Measurements from ENCODE around the gene PTPRN2.

PTPRN2 gene

GRCh38 chr7:157638563-157638962 is 949.1 kb downstream of the PTPRN2 start:
- DNase-seq (ENCODE audit: low read depth): no peak

- DNase-seq (ENCODE audit: low read depth): no peak
These were observed 950.2 kb downstream of the PTPRN2 start for GRCh38 chr7:157637216-157637949.

DNA sequence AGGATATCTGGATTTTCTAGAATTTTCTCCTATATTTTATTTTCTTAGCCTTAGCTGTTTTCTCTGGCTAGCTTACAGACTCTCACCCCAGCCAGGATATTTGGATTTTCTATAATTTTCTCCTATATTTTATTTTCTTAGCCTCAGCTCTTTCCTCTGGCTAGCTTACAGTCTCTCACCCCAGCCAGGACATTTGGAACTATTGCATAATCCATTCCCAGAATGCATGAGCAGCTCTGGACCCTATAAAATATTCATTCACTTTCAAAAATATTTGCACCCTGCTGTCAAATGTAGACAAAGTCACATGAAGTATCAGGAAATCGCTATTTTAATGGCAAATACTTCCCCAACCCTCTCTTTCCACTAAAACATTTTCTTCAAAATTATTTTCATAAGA is 952.0 kb downstream of the PTPRN2 start:
- no peak for DNase-seq (ENCODE audit: low read depth)

DNA sequence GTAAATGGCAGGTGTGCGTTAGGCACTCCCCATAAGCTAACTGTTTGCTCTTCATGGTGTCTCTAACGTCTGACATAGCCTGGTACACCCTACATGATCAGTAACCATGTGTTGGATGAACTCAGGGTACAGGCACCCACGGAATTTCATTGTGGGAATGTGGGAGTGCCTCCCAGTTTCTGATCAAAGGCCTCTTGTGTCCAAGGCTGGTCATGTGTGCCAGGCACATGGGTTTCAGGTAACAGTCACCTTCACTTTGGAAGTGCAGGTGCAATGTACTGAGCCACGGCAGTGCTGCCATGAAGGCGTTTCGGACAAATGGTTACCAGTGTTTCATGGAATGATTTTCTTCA is 952.5 kb downstream of the PTPRN2 start:
- DNase-seq (ENCODE audit: low read depth): no peak

- no peak for DNase-seq (ENCODE audit: low read depth)
These were observed 953.0 kb downstream of the PTPRN2 start for GRCh38 chr7:157634401-157635147.

DNA sequence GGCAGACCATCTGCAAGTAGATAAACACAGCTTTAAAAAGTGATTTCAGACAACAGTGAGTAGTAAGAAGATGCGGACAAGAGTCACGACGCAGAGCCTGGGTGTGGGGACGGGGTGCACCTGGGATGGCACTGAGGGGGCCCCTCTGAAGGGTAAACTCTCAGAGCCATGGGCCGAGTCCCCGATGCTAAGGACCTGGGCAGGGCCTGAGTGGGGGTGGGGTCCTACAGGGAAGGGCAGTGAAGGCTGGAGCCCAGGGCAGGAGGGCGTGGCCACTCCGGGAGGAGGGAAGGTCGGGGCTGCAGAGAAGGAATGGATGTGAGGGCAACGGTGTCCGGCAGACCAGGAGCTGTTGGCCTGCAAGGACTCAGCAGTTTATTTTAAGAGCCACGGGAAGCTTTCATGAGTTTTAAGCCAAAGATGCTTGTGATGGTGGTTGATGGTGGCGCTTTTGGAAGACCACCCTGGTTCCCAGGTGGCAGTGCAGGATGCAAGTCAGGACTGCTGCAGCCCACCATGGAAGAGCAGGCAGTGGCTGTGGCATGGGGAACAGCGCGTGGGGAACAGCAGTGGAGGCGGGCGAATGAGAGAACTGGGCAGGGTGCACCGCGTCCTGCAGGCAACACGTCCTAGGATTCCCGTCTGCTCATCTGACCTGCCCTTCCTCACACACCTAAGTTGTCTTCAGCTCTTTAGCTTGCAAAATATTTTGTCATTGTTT is 954.0 kb downstream of the PTPRN2 start:
- no peak for DNase-seq (ENCODE audit: low read depth)

GRCh38 chr7:157630301-157630853 is 957.2 kb downstream of the PTPRN2 start:
- DNase-seq (ENCODE audit: low read depth): no peak

DNA sequence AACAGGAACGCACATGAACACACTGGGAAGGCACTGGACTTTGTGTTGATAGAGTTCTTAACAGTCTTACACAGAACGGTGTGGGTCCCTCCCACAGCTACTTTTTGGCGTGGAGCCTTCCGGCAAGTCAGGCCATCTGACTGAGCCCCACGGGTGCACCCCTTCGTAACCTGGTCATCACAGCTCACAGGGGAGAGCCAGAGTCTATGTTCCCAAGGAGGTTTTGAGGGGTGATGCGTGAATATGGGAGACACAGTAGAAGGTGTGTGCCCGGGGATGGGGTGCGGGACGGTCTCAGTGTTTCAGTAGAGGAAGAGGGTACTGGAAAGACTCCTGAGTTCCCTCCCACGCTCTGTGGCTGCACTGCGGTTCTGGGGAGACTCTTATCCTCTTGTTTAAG is 959.2 kb downstream of the PTPRN2 start:
- no peak for DNase-seq (ENCODE audit: low read depth)

GRCh38 chr7:157627646-157628045 is 960.0 kb downstream of the PTPRN2 start:
- no peak for DNase-seq (ENCODE audit: low read depth)

DNA sequence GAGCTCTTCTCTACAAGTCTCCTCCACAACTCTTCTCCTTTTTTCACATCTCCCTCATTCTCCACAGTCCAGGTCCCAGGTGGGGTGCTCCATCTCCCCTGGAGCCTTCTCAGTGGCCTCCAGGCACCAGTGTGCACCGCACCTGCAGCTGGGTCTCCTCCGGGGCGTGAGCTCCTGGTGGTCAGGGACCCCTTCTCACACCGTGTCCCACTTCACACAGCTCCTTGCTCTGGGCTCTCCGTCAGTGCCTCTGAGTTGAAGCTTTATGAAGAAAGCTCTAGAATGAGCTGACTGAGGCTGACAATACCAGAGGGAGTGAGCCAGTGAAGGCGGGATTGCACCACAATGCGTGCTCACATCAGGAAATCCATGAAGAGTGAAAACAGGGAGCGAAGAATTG is 960.6 kb downstream of the PTPRN2 start:
- DNase-seq (ENCODE audit: low read depth): no peak

DNA sequence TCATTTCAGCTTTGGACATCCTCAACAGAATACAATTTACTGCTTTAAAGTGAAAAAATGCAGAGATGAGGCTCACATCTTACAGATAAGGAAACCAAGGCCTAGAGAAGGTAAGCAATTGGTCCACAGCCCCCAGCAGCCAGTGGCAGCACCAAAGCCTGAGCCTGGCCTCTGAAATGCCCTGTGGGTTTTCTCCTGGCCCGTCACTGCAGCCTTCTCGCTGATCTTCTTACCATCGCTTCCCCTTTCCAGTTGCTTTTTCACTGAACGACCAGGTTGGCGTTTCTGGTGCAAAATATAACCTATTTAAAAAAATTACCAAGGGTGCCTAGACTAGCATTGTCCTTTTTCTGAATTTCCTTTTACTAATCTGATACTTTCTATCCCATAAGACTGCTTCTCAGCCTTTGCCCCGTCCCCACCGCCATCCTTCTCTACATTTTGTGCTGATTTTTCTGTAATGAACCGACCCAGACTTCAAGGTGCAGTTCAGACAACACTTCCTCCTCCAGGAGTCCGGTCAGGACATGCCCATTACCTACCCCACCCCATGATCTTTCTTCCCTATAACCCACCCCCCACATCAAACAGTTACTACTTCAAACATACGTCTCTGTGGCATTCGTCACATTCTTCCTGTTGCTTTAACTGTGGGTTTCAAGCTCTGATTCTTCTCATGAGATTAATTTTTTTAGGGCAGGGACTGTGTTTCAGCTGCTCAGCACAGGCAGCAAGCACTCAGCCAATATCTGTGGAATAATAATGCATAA is 961.5 kb downstream of the PTPRN2 start:
- no peak for DNase-seq (ENCODE audit: low read depth)

DNA sequence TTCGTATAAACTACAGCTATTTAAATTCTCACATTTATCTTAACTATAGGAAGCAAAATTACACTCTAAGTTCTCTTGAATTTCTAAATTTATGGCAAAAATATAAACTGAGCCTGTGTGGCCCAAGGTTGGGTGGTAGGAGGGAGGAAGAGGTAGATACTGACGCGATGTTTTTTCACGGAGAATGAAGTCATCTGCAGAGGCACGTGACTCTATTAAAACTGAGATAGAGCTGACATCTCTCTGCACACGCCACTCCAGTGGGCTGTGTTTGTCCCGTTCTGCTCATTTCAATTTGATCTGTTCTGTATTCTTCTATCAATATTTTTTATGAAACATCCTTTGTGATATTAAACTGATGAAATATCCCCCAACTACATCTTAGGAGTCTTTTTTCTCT is 964.1 kb downstream of the PTPRN2 start:
- no peak for DNase-seq (ENCODE audit: low read depth)

- DNase-seq (ENCODE audit: low read depth): no peak
These were observed 965.0 kb downstream of the PTPRN2 start for GRCh38 chr7:157622408-157623205.

DNA sequence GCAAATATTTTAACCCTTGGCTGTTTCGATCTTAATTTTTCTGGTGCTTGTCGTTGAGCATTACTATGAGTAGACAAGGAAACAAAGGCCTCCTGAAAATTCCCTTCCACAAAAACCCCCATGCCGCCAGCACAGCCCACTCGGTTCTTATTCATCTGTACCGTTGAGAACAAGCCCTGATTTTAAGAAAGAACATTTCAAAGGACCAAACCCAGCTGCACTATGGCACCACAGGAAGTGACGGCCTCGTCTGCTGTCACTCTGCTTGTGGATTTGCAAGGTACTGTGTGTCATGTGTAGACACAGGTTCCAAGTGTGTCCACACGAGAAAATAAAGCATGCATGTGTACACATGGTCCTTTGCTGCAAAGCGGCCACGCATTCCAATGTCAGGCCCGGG is 965.6 kb downstream of the PTPRN2 start:
- no peak for DNase-seq (ENCODE audit: low read depth)

DNA sequence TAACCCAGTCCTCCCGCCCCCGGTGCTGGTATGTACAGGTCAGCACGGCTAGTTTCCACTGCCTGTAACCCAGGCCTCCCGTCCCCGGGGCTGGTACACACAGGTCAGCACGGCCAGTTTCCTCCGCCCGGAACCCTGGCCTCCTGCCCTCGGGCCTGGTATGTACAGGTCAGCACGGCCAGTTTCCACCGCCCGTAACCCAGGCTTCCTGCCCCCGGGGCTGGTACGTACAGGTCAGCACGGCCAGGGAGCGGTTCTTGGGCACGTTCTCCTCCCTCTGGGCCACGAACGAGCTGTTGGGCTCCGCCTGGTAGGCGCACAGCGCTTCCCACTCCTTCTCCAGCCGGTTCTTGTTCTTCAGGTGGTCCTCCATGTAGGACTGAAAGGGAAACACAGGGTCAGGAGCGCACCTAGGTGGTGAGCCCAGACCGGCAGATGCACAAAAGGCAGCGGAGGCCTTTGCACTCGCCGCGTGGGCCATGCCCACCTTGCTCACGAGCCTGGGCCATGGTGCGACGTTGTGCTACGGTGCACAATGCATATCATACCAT is 966.4 kb downstream of the PTPRN2 start:
- no peak for DNase-seq (ENCODE audit: low read depth)

- DNase-seq (ENCODE audit: low read depth): no peak
These were observed 967.0 kb downstream of the PTPRN2 start for GRCh38 chr7:157620616-157621015.

- DNase-seq (ENCODE audit: low read depth): no peak
These were observed 967.7 kb downstream of the PTPRN2 start for GRCh38 chr7:157619753-157620525.

DNA sequence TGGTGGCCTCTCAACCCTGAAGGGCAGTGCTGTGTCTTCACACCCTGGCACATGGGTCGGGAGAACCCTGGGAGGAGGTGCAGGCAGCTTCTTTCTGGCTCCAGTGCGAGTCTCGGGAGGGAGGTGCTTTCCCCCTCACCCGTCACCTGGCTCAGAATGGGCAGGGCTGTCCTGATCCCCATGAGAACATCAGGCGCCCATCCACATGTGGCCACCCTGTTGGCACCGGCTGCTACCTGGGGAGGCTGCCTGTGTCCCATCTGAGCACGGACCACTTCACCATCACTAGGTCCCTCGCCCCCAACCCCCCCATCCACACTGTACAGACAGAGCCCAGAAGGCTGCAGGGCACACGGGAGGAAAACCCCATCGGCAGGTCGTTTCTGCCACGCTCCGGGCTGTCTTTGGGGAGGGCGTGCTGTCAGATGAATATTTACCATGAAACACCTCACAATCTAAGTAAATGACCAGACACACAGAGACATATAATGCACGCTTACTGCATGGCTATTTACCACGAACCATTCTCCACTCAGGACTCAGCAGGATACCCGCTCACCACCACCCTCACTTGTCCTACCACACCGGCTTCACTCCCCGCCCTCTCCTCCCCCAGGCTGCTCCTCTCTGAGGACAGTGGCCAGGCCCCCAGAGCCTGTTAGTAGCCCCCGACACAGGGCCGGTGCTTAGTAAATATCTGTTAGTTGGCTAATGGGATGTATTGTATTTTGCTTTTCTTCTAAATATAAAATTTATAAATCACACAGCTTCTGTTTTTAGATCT is 968.6 kb downstream of the PTPRN2 start:
- no peak for DNase-seq (ENCODE audit: low read depth)

DNA sequence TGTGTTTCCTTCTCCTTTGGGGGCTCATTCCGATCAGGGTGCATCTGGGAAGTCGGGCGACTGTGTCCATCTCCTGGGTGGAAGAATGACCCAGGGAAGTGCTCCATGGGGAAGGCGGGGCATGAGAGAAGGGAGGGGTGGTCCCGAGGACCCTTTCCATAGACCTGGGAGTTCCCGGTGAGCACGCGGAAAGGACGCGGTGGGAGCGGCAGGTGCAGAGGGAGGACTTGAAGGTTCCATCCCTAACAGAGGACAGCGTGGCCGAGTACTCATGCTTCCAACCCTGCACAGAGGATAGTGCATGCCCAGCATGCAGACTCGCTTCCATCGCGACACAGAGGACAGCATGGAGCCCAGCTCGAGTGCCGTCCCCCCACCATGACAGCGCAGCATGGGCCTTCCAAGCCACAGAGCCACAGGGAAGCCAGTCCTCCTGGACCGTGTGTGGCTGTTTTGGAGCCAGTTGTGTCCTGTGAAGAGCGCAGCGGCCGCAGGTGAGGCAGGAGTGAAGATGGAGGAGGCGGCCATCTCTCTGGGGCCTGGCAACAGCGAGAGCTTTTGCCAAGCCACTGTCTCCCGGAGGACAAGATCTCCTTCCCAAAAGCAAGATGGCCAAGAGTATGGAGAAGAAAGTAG is 969.4 kb downstream of the PTPRN2 start:
- DNase-seq (ENCODE audit: low read depth): no peak
